Measurements from ENCODE around the gene HPS1.

- TF ChIP-seq CTCF (IDR thresholded peaks at IDR 0.05): no peak
- TF ChIP-seq POLR2AphosphoS5 (IDR thresholded peaks at IDR 0.05; ENCODE audit: low read depth, low read length): no peak
- no peak for TF ChIP-seq SIN3A (IDR thresholded peaks at IDR 0.05; ENCODE audit: borderline replicate concordance, insufficient read depth, low read depth, low read length)
Measured at GRCh38 chr10:98394851-98395440, 51.8 kb downstream of the HPS1 start.

Measured in Panc1 (cell line).